Natural killer cell treated with Interleukin-12 subunit alpha and Interleukin-12 subunit beta and Interleukin-15 and Interleukin-18, amount 100 ng/mL, for 72 hours (primary cell): ENCODE measurements around the gene SMPD3. TPM values are rescaled to one million over a fixed set of nuclear protein-coding genes. Genes with fewer than 3 reads are reported as not detected.

Source experiments
- ATAC-seq, 2 donors: fragments of 150-1000 bp; cut with Tn5 transposase in 1 of 2; sonication (Bioruptor Pico), chemical (Tn5 transposase) in 1 of 2; 2 replicates each; pipeline ENCODE4 v1.10.0; 2021
- DNase-seq: peaks from one replicate; pipeline ENCODE4 v3.0.0; 2022; ENCODE audit warnings: low spot score
- H3K27ac Mint-ChIP-seq, 2 donors: 1 replicate in 1 of 2; 2 replicates in 1 of 2; pipeline ENCODE4 v1.8.0; 2022; ENCODE audit warnings: mixed read lengths in 2 of 2, mild to moderate bottlenecking in 1 of 2, moderate library complexity in 1 of 2
- H3K27me3 Mint-ChIP-seq, 2 donors: 1 replicate in 1 of 2; 2 replicates in 1 of 2; pipeline ENCODE4 v1.8.0; 2022; ENCODE audit warnings: mixed read lengths in 2 of 2
- H3K36me3 Mint-ChIP-seq: one replicate; pipeline ENCODE4 v1.8.0; 2022; ENCODE audit warnings: mixed read lengths
- H3K4me1 Mint-ChIP-seq, 2 donors: 1 replicate in 1 of 2; 2 replicates in 1 of 2; pipeline ENCODE4 v1.8.0; 2022; ENCODE audit warnings: low read depth in 2 of 2, mixed read lengths in 2 of 2, mild to moderate bottlenecking in 1 of 2
- H3K4me3 Mint-ChIP-seq: one replicate; pipeline ENCODE4 v1.8.0; 2022; ENCODE audit warnings: mixed read lengths
- H3K9me3 Mint-ChIP-seq: 2 replicates; pipeline ENCODE4 v1.8.0; 2022; ENCODE audit warnings: mixed read lengths
- total RNA-seq, 2 donors: library from RNA; stranded (reverse); gene quantifications; one replicate each; pipeline ENCODE4 v1.2.3, GENCODE V29; 2022

The SMPD3 gene
- total RNA-seq, 2 donors from 2014 or later, result 0.26 to 1.9 TPM

- Mint-ChIP-seq H3K4me3 (no peak overlapping the region), H3K27ac (peak overlapping the region in 1 of 2 donors; percentile 54), H3K9me3 (no peaks in the 10 kb centered on the region), H3K36me3 (peaks cover 4% of the 10 kb centered on the region), H3K27me3 (no peaks in the 10 kb centered on the region), H3K4me1 (peaks cover 6 to 16% of the 10 kb centered on the region in 2 donors)
- ATAC-seq (peak; percentile 95), DNase-seq (peak; percentile 82)
Observed at GRCh38 chr16:68328151-68328859, 120.0 kb downstream of the SMPD3 start.

GRCh38 chr16:68324780-68325357 lies 123.4 kb downstream of the SMPD3 start:
- Mint-ChIP-seq H3K4me3 (no peak overlapping the region), H3K4me1 (peaks cover 10 to 11% of the 10 kb centered on the region in 2 donors), H3K36me3 (peaks cover 4% of the 10 kb centered on the region), H3K27ac (no peak overlapping the region), H3K27me3 (no peaks in the 10 kb centered on the region), H3K9me3 (no peaks in the 10 kb centered on the region)
- DNase-seq (no peak), ATAC-seq (no peak)

GRCh38 chr16:68324336-68324735 lies 124.0 kb downstream of the SMPD3 start:
- H3K27ac Mint-ChIP-seq, result no peak overlapping the region
- no peaks in the 10 kb centered on the region for H3K27me3 Mint-ChIP-seq
- ATAC-seq (no peak), DNase-seq (no peak)
- no peaks in the 10 kb centered on the region for H3K9me3 Mint-ChIP-seq
- peaks cover 4% of the 10 kb centered on the region for H3K36me3 Mint-ChIP-seq
- peaks cover 13 to 16% of the 10 kb centered on the region in 2 donors for H3K4me1 Mint-ChIP-seq
- H3K4me3 Mint-ChIP-seq, result no peak overlapping the region

- H3K4me1 Mint-ChIP-seq, result peaks cover 18 to 26% of the 10 kb centered on the region in 2 donors
- peak; percentile 86 for DNase-seq
- peak; percentile 99 to 100 for ATAC-seq
- peaks cover 9% of the 10 kb centered on the region for H3K36me3 Mint-ChIP-seq
- peak overlapping the region; percentile 80 to 81 for H3K27ac Mint-ChIP-seq
- H3K9me3 Mint-ChIP-seq, result no peaks in the 10 kb centered on the region
- peak overlapping the region; percentile 71 for H3K4me3 Mint-ChIP-seq
- no peaks in the 10 kb centered on the region for H3K27me3 Mint-ChIP-seq
Observed at GRCh38 chr16:68319185-68319908, 129.0 kb downstream of the SMPD3 start.

GRCh38 chr16:68313116-68313515 lies 135.2 kb downstream of the SMPD3 start:
- H3K27me3 Mint-ChIP-seq, result no peaks in the 10 kb centered on the region
- peaks cover 25 to 32% of the 10 kb centered on the region in 2 donors for H3K4me1 Mint-ChIP-seq
- no peaks in the 10 kb centered on the region for H3K9me3 Mint-ChIP-seq
- DNase-seq, result no peak
- ATAC-seq, result no peak
- H3K36me3 Mint-ChIP-seq, result peaks cover 6% of the 10 kb centered on the region
- H3K27ac Mint-ChIP-seq, result peak overlapping the region; percentile 9 to 23
- H3K4me3 Mint-ChIP-seq, result peak overlapping the region; percentile 1

- peak; percentile 99 to 100 for ATAC-seq
- Mint-ChIP-seq H3K27ac (peak within 1 kb of the TSS; percentile 86 to 90), H3K27me3 (no peaks in the 10 kb centered on the region), H3K4me1 (peaks cover 25 to 32% of the 10 kb centered on the region in 2 donors), H3K9me3 (no peaks in the 10 kb centered on the region), H3K4me3 (peak within 1 kb of the TSS; percentile 87), H3K36me3 (peaks cover 6% of the 10 kb centered on the region)
- peak; percentile 96 for DNase-seq
Observed at GRCh38 chr16:68310774-68311511, 137.4 kb downstream of the SMPD3 start, which contains the start of the genes PRMT7 and SLC7A6OS. Gene PRMT7 (plus strand): TSS chr16:68311019. CDS start chr16:68315980, 4,961 bp downstream. Gene SLC7A6OS (minus strand): TSS chr16:68310946. CDS start chr16:68310926, 20 bp downstream.

GRCh38 chr16:68310437-68310773 lies 137.9 kb downstream of the SMPD3 start:
- no peak for DNase-seq
- Mint-ChIP-seq H3K4me1 (peaks cover 25 to 29% of the 10 kb centered on the region in 2 donors), H3K9me3 (no peaks in the 10 kb centered on the region), H3K27me3 (no peaks in the 10 kb centered on the region), H3K27ac (peak overlapping the region; percentile 86 to 90), H3K36me3 (peaks cover 6% of the 10 kb centered on the region), H3K4me3 (peak overlapping the region; percentile 87)
- no peak for ATAC-seq

- no peak for ATAC-seq
- peak overlapping the region; percentile 87 for H3K4me3 Mint-ChIP-seq
- H3K36me3 Mint-ChIP-seq, result peaks cover 6% of the 10 kb centered on the region
- H3K9me3 Mint-ChIP-seq, result no peaks in the 10 kb centered on the region
- H3K4me1 Mint-ChIP-seq, result peaks cover 25 to 26% of the 10 kb centered on the region in 2 donors
- no peaks in the 10 kb centered on the region for H3K27me3 Mint-ChIP-seq
- peak overlapping the region; percentile 86 to 90 for H3K27ac Mint-ChIP-seq
- DNase-seq, result no peak
Observed at GRCh38 chr16:68309799-68310198, 138.5 kb downstream of the SMPD3 start.

Other genes starting within 250 kb of the SMPD3 start
- under 1 TPM in 1 of 2 donors, not detected in 1; 0.12 TPM for gene ESRP2, start 212.4 kb downstream of the SMPD3 start, total RNA-seq
- 10 to 100 TPM; 11.6 to 11.8 TPM for gene PLA2G15, start 203.1 kb downstream of the SMPD3 start, total RNA-seq
- gene SLC7A6, start 184.0 kb downstream of the SMPD3 start, total RNA-seq, result 100 to 1,000 TPM in 1 of 2 donors, 10 to 100 TPM in 1; 56.2 to 111 TPM
- 10 to 100 TPM; 25.8 to 27.9 TPM for gene SLC7A6OS, start 137.6 kb downstream of the SMPD3 start, total RNA-seq
- gene PRMT7, start 137.5 kb downstream of the SMPD3 start, total RNA-seq, result 10 to 100 TPM; 45.7 to 90.9 TPM
- gene ZFP90, start 90.8 kb upstream of the SMPD3 start, total RNA-seq, result 10 to 100 TPM; 21.5 to 29.8 TPM
- 1 to 10 TPM in 1 of 2 donors, under 1 TPM in 1; 0.88 to 2.3 TPM for gene CDH3, start 196.8 kb upstream of the SMPD3 start, total RNA-seq